ENCODE results near the gene CLEC3A.

The CLEC3A gene

GRCh38 chr16:77986011-77986740 is 36.2 kb upstream of the CLEC3A start:
- Histone ChIP-seq H3K36me3 (ENCODE audit: control insufficient read depth in 2 of 2, insufficient read depth in 1 of 2, low read length in 2 of 2) (no peaks in the 10 kb centered on the region), H3K4me3 (ENCODE audit: low read depth, low read length) (no peak overlapping the region), H3K4me1 (ENCODE audit: control insufficient read depth, insufficient read depth, low read length) (peaks cover 2% of the 10 kb centered on the region; the same call in 1 of the 2 replicates), H3K27ac (ENCODE audit: extremely low read depth, low read depth, low read length) (no peak overlapping the region), H3K9me3 (ENCODE audit: control insufficient read depth, insufficient read depth, low read depth, low read length) (no peaks in the 10 kb centered on the region)
- TF ChIP-seq TCF7L2 (IDR thresholded peaks at IDR 0.05; ENCODE audit: borderline replicate concordance, low read depth, low read length) (no peak), AEBP2 (tag by site-specific recombination; IDR thresholded peaks at IDR 0.05; ENCODE audit: borderline replicate concordance) (no peak), ZNF341 (tag by site-specific recombination; IDR thresholded peaks at IDR 0.05; ENCODE audit: low read depth) (no peak), PRDM6 (tag by site-specific recombination; IDR thresholded peaks at IDR 0.05) (no peak), ZNF335 (tag by site-specific recombination; conservative IDR thresholded peaks at IDR 0.05) (no peak), ZNF623 (tag by site-specific recombination; IDR thresholded peaks at IDR 0.05) (no peak), ZNF596 (tag by site-specific recombination; IDR thresholded peaks at IDR 0.05) (no peak), ZNF707 (tag by site-specific recombination; IDR thresholded peaks at IDR 0.05) (no peak), ZNF518A (tag by site-specific recombination; conservative IDR thresholded peaks at IDR 0.05; ENCODE audit: low read depth) (no peak), ZBTB17 (tag by site-specific recombination; IDR thresholded peaks at IDR 0.05) (no peak), ZNF791 (tag by site-specific recombination; IDR thresholded peaks at IDR 0.05) (no peak), ZBTB1 (tag by site-specific recombination; IDR thresholded peaks at IDR 0.05) (no peak), ZBTB26 (tag by site-specific recombination; optimal IDR thresholded peaks at IDR 0.05) (no peak), ZNF148 (tag by site-specific recombination; IDR thresholded peaks at IDR 0.05; ENCODE audit: borderline replicate concordance) (no peak), ZNF600 (tag by site-specific recombination; IDR thresholded peaks at IDR 0.05) (no peak), ZNF473 (tag by site-specific recombination; IDR thresholded peaks at IDR 0.05) (no peak), ZNF768 (tag by site-specific recombination; IDR thresholded peaks at IDR 0.05) (no peak), ZBTB7A (tag by site-specific recombination; IDR thresholded peaks at IDR 0.05; ENCODE audit: low read depth) (no peak), SETDB1 (IDR thresholded peaks at IDR 0.05; ENCODE audit: insufficient read length, low read length) (no peak), ZBTB44 (tag by site-specific recombination; IDR thresholded peaks at IDR 0.05) (no peak)
- CTCF ChIA-PET = interaction anchor here (0.6 to 1.5 kb wide), 2 partner anchors 10 to 17 kb away, joined by 3 to 8 read pairs; no protein-coding TSS in a partner anchor
- POLR2A ChIA-PET = interaction anchor here (0.6 kb wide), 1 partner anchor 509 kb away, joined by 3 read pairs; no protein-coding TSS in a partner anchor
